Skeletal muscle cell (primary cell): ENCODE data around the gene RPL15.
"Not testable (repeated sequence)": the region's sequence is repeated elsewhere in the genome, so short reads cannot be mapped to it uniquely, and the experiment has no call there.

Experiments used
- DNase-seq: peaks from one replicate; pipeline ENCODE4 v3.0.0-alpha.2; 2010; ENCODE audit warnings: low read depth
- H3K4me3 ChIP-seq: 2 replicates; pipeline ENCODE4 v1.5.1; 2011; ENCODE audit warnings: low read depth, mild to moderate bottlenecking, control low read depth, low read length, moderate library complexity

The RPL15 gene

DNA sequence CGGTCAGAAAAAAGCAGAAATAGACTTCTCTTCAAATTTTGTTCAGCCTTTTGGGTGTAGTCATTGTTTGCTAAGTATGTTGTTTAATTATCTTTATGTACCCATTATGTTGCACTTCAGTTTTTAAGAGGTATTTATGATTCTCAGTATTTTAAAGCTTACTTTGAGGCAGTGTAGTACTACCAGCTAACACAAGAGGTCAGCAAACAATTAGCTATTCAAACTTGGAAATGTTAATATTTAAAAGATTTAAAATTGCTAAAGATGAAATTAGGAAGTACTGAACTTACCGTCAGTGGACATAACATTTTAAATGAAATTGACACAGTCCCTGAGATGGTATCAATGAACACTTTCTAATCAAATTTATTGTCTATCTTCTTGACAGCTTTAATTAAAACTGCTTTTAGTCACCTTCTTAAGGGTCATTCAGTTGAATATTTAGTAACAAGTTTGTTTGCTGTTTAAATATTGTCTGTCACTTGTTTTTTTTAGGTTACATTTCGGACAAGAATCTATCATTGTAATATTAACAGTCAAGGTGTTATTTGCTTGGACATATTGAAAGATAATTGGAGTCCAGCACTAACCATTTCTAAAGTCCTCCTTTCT, 28.2 kb upstream of the RPL15 start:
- H3K4me3 ChIP-seq, result no peak overlapping the region
- no peak for DNase-seq

GRCh38 chr3:23889386-23889785, 27.5 kb upstream of the RPL15 start:
- no peak for DNase-seq
- no peak overlapping the region for H3K4me3 ChIP-seq

DNA sequence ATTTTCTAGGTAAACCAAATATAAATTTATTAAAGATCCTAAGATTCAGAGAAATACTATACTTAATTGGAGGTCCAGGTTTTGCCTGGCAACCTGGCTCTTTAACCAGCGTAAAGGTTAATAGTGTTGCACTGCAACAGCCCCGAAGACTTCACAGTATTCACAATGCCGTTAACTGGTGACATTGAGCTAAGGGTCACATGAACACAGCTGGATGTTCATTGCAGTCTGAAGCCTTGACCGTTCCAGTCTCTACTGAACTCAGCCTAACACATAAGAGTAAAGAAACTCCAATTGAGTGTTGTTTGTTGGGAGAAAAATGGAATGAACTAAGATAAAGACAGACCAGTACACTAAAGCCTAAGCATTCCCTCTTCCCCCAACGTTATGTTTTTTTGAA, 27.0 kb upstream of the RPL15 start:
- DNase-seq, result no peak
- H3K4me3 ChIP-seq, result no peak overlapping the region

- no peak for DNase-seq
- H3K4me3 ChIP-seq, result no peak overlapping the region
Observed at GRCh38 chr3:23894254-23895061, 22.5 kb upstream of the RPL15 start.

DNA sequence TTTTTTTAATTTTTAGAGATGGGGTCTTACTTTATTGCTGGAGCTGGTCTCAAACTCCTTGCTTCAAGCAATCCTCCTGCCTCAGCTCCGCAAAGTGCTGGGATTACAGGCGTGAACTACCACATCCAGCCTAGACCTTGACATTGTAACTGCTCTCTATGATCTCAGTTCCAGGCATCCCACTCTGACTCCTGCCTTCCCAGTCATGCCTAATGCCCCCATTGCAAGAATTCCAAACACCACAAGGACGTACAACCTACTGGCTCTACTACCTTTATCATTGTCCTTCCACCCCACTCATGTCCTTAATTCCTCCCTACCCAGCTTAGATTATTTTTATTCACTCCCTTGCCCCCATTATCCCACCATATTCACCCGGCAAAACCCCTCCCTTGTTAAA, 21.8 kb upstream of the RPL15 start:
- no peak for DNase-seq
- H3K4me3 ChIP-seq, result no peak overlapping the region

GRCh38 chr3:23900744-23901143, 16.2 kb upstream of the RPL15 start:
- no peak overlapping the region for H3K4me3 ChIP-seq
- DNase-seq, result no peak

GRCh38 chr3:23904545-23904944, 12.4 kb upstream of the RPL15 start:
- H3K4me3 ChIP-seq, result no peak overlapping the region
- no peak for DNase-seq

GRCh38 chr3:23909341-23909740, 7.6 kb upstream of the RPL15 start:
- no peak overlapping the region for H3K4me3 ChIP-seq
- no peak for DNase-seq

DNA sequence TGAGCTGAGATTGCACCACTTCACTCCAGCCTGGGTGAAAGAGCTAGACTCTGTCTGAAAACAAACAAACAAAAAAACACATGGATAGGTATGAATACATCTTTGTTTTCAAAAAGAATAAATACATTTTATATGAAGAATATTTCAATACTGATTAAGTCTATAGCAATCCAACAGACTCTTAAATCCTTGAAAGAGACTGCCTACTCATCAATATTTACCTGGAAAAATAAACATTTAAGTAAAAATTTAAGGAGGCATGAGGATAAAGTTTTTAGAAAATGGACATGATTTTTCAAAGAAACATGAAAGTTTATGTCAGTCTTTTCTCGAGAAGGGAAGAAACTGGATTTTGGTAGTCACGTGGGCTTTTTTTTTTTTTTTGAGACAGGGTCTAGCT, 5.5 kb upstream of the RPL15 start:
- DNase-seq, result no peak
- no peak overlapping the region for H3K4me3 ChIP-seq

DNA sequence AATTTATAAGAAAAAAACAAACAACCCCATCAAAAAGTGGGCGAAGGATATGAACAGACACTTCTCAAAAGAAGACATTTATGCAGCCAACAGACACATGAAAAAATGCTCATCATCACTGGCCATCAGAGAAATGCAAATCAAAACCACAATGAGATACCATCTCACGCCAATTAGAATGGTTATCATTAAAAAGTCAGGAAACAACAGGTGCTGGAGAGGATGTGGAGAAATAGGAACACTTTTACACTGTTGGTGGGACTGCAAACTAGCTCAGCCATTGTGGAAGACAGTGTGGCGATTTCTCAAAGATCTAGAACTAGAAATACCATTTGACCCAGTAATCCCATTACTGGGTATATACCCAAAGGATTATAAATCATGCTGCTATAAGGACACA, 4.6 kb upstream of the RPL15 start:
- not testable (repeated sequence) for DNase-seq, H3K4me3 ChIP-seq

GRCh38 chr3:23913182-23913581, 3.8 kb upstream of the RPL15 start:
- no peak for DNase-seq
- no peak overlapping the region for H3K4me3 ChIP-seq

DNA sequence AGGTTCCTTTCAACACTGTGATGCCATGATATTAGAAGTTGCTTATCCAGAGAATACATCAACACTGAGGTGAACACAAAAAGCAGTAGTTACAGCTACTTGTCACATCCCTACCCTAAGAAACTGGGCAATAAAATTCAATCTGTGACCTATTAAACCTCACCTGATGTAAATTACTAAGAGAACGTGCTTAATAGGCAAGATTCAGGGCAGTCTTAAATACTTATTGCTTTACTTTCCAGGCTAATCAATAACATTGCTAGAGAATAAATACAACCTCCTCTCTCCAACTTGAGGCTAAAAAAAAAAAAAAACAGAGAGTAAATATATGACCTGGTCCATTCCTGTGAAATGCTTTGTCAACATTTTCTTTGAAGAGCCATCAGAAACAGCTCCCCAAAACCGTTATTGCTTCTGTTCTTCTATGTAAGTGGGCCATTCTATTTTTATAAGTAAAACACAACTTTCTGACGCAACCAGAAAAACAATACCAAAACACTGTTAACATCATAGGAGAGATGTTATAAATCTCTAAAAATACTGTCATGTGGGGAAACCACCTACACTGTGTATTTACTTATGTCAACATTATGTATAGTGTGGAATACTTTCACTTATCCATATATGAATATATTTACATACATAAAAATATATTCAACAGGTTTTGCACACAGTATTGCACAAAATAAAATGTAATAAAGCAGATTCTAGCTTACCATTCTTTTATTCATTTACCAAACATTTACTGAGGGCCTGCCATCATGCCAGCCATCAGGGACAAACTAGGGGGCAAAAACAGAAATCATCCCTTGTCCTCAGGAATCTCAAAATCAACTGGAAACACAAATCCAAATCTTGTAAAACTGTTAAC, 2.8 kb upstream of the RPL15 start:
- DNase-seq, result no peak
- H3K4me3 ChIP-seq, result no peak overlapping the region

DNA sequence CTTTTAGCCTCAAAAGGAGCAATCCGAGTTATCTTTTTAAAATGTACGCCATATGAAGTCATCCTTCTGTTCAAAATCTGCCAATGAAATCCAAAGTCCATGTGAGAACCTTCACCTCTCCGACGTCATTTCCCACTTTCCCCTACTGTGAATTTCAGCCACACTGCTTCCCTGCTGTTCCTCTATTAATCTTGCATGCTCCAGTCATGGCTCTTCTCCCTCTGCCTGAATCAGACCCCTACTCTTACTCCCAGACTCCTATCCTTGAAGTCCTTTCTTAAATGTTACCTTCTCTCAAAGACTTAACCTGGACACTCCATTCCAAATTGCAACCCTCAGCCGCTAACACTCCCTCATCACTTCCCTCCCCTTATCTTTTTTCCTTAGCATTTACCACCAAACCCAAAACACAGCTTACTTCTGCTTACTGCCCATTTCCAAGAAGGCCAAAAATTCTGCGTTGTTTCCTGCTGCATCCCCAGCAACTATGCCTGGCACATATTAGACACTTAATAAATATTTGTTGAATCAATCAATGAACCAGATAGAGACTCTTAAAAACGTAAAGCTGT, 1.3 kb upstream of the RPL15 start:
- peak overlapping the region; percentile 90 for H3K4me3 ChIP-seq
- no peak for DNase-seq

- no peak for DNase-seq
Observed at GRCh38 chr3:23916152-23916885, 613 bp upstream of the RPL15 start.

GRCh38 chr3:23917679-23918303, 859 bp downstream of the RPL15 start:
- DNase-seq, result not testable (repeated sequence)
- H3K4me3 ChIP-seq, result peak overlapping the region; percentile 90

More at GRCh38 chr3:23916152-23916885, 613 bp upstream of the RPL15 start:
- H3K4me3 ChIP-seq, result peak overlapping the region; percentile 90

DNA sequence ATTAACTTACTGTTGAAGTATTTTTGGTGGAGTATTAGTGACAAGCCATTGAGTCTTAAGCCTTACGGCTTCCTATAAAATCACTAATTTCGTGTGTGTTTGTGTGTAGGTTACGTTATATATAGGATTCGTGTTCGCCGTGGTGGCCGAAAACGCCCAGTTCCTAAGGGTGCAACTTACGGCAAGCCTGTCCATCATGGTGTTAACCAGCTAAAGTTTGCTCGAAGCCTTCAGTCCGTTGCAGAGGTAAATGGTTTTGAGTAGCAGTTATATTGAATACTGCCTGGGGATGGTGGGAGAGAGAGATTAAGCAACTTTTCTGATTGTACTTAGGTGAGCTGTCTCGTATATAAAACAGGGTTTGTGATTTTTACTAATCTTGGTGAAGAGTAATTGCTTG, 1.4 kb downstream of the RPL15 start:
- not testable (repeated sequence) for DNase-seq
- peak overlapping the region; percentile 90 for H3K4me3 ChIP-seq

DNA sequence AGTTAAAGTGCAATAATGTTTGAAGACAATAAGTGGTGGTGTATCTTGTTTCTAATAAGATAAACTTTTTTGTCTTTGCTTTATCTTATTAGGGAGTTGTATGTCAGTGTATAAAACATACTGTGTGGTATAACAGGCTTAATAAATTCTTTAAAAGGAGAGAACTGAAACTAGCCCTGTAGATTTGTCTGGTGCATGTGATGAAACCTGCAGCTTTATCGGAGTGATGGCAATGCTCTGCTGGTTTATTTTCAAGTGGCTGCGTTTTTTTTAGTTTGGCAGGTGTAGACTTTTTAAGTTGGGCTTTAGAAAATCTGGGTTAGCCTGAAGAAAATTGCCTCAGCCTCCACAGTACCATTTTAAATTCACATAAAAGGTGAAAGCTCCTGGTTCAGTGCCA, 2.7 kb downstream of the RPL15 start:
- no peak overlapping the region for H3K4me3 ChIP-seq
- no peak for DNase-seq

DNA sequence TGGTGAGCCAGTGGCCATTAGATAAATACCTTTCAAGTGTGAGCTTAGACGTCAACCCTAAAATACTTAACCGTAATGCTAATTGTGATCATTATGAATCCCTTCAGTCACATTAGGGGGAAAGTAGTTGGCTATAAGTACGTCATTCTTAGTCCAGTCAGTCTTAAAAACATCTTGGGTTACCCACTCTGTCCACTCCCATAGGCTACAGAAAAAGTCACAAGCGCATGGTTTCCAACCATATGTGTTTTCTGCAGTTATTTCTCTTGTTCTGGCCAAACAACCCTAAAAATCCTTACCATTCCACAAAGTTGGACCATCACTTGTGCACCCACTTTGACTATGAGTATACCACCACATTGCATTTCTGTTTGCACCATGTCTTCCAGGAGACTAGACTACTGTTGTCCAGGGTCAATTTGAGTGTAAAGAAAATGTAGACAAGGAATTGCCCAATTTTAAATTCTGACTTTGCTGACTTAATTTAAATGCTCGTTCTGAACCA, 3.3 kb downstream of the RPL15 start:
- no peak for DNase-seq
- H3K4me3 ChIP-seq, result no peak overlapping the region

GRCh38 chr3:23921052-23921511, 4.2 kb downstream of the RPL15 start:
- DNase-seq, result no peak
- H3K4me3 ChIP-seq, result no peak overlapping the region
